SK-N-MC (cell line): ENCODE measurements around the gene SMARCD3.

ENCODE experiments used
- DNase-seq: peaks from one replicate; pipeline ENCODE4 v3.0.0-alpha.2; 2011; ENCODE audit warnings: low read depth, low spot score
- H3K27ac ChIP-seq: fragments of 200-600 bp; sonication (generic); 2 replicates; pipeline ENCODE4 v1.5.1; 2016; ENCODE audit warnings: mixed run types
- H3K36me3 ChIP-seq: fragments of 200-600 bp; sonication (generic); 2 replicates; pipeline ENCODE4 v1.6.1; 2017; ENCODE audit warnings: antibody characterized with exemption, low read length, mixed read lengths; ENCODE audit not compliant: insufficient read depth
- H3K4me3 ChIP-seq: fragments of 200-600 bp; sonication (generic); 2 replicates; pipeline ENCODE4 v1.5.1; 2016
- H3K9ac ChIP-seq: fragments of 200-600 bp; sonication (generic); 2 replicates; pipeline ENCODE4 v1.8.0; 2017; ENCODE audit warnings: mixed run types, mixed read lengths; ENCODE audit not compliant: insufficient read length
- H3K9me3 ChIP-seq: fragments of 200-600 bp; sonication (generic); 2 replicates; pipeline ENCODE4 v1.6.1; 2017; ENCODE audit warnings: low read depth, mild to moderate bottlenecking, antibody characterized with exemption, low read length, moderate library complexity, mixed read lengths
- EZH2 ChIP-seq: fragments of 200-600 bp; sonication (generic); IDR thresholded peaks from one replicate; pipeline ENCODE4 v1.6.1; 2017; ENCODE audit warnings: antibody characterized with exemption
- FOXP2 ChIP-seq: optimal IDR thresholded peaks from 2 replicates; pipeline ENCODE3; 2011; ENCODE audit warnings: mild to moderate bottlenecking, moderate library complexity; ENCODE audit not compliant: insufficient read depth; ENCODE audit errors: extremely low read length, control extremely low read depth
- POLR2AphosphoS5 ChIP-seq: IDR thresholded peaks from 2 replicates; pipeline ENCODE4 v1.6.1; 2012; ENCODE audit warnings: mild to moderate bottlenecking, low read depth, low read length, borderline replicate concordance

SMARCD3 gene

GRCh38 chr7:151195616-151196450 lies 52.7 kb downstream of the SMARCD3 start:
- H3K9ac ChIP-seq: no peak overlapping the region
- H3K9me3 ChIP-seq: no peaks in the 10 kb centered on the region
- H3K27ac ChIP-seq: no peak overlapping the region
- H3K36me3 ChIP-seq: no peaks in the 10 kb centered on the region
- TF ChIP-seq FOXP2 (no peak), POLR2AphosphoS5 (no peak), EZH2 (no peak)
- no peak for DNase-seq
- no peak overlapping the region for H3K4me3 ChIP-seq

- no peak overlapping the region for H3K27ac ChIP-seq
- H3K36me3 ChIP-seq: no peaks in the 10 kb centered on the region
- no peak for TF ChIP-seq FOXP2
- TF ChIP-seq POLR2AphosphoS5: no peak
- no peak for TF ChIP-seq EZH2
- no peaks in the 10 kb centered on the region for H3K9me3 ChIP-seq
- H3K9ac ChIP-seq: no peak overlapping the region
- DNase-seq: no peak
- no peak overlapping the region for H3K4me3 ChIP-seq
Measured at GRCh38 chr7:151194188-151194587, 54.3 kb downstream of the SMARCD3 start.

- Histone ChIP-seq H3K9ac (no peak overlapping the region), H3K27ac (no peak overlapping the region), H3K4me3 (no peak overlapping the region), H3K9me3 (no peaks in the 10 kb centered on the region), H3K36me3 (no peaks in the 10 kb centered on the region)
- DNase-seq: no peak
- TF ChIP-seq FOXP2 (no peak), POLR2AphosphoS5 (no peak), EZH2 (no peak)
Measured at GRCh38 chr7:151193203-151193978, 55.1 kb downstream of the SMARCD3 start.

- H3K4me3 ChIP-seq: no peak overlapping the region
- no peak overlapping the region for H3K9ac ChIP-seq
- H3K27ac ChIP-seq: no peak overlapping the region
- H3K36me3 ChIP-seq: no peaks in the 10 kb centered on the region
- H3K9me3 ChIP-seq: no peaks in the 10 kb centered on the region
- no peak for DNase-seq
- TF ChIP-seq POLR2AphosphoS5 (no peak), EZH2 (no peak), FOXP2 (no peak)
Measured at GRCh38 chr7:151192002-151192539, 56.4 kb downstream of the SMARCD3 start.

GRCh38 chr7:151191544-151191943 lies 57.0 kb downstream of the SMARCD3 start:
- no peaks in the 10 kb centered on the region for H3K9me3 ChIP-seq
- no peak for DNase-seq
- TF ChIP-seq FOXP2: no peak
- no peak for TF ChIP-seq POLR2AphosphoS5
- TF ChIP-seq EZH2: no peak
- no peak overlapping the region for H3K27ac ChIP-seq
- H3K4me3 ChIP-seq: no peak overlapping the region
- no peaks in the 10 kb centered on the region for H3K36me3 ChIP-seq
- no peak overlapping the region for H3K9ac ChIP-seq

GRCh38 chr7:151189038-151189437 lies 59.5 kb downstream of the SMARCD3 start:
- no peak for TF ChIP-seq FOXP2
- TF ChIP-seq POLR2AphosphoS5: no peak
- no peak for TF ChIP-seq EZH2
- Histone ChIP-seq H3K9ac (no peak overlapping the region), H3K4me3 (no peak overlapping the region), H3K9me3 (no peaks in the 10 kb centered on the region), H3K36me3 (no peaks in the 10 kb centered on the region), H3K27ac (no peak overlapping the region)
- DNase-seq: no peak
